Right lobe of liver (tissue), 4 donors: ENCODE data around the gene CDH23.

Experiments
- POLR2A ChIP-seq: fragments of 450-650 bp; IDR thresholded peaks from one replicate; pipeline ENCODE4 v1.6.1; 2017; ENCODE audit warnings: antibody characterized with exemption, mild to moderate bottlenecking
- TF ChIP-seq, protein P1 (sequence below), 4 donors: fragments of 200-600 bp in 3 of 4; fragments of 450-650 bp in 1 of 4; IDR thresholded peaks; one replicate each; pipeline versions ENCODE4 v1.5.1 to v1.8.0; 2016 to 2022; ENCODE audit warnings: antibody characterized with exemption in 4 of 4, mild to moderate bottlenecking in 2 of 4
- donor health status: DM: no; HTN: no; CAD: no.
- donor health status: DM: no; HTN: no; CAD: no.
- donor health status: DM: no; HTN: yes; CAD: no.

DNA sequence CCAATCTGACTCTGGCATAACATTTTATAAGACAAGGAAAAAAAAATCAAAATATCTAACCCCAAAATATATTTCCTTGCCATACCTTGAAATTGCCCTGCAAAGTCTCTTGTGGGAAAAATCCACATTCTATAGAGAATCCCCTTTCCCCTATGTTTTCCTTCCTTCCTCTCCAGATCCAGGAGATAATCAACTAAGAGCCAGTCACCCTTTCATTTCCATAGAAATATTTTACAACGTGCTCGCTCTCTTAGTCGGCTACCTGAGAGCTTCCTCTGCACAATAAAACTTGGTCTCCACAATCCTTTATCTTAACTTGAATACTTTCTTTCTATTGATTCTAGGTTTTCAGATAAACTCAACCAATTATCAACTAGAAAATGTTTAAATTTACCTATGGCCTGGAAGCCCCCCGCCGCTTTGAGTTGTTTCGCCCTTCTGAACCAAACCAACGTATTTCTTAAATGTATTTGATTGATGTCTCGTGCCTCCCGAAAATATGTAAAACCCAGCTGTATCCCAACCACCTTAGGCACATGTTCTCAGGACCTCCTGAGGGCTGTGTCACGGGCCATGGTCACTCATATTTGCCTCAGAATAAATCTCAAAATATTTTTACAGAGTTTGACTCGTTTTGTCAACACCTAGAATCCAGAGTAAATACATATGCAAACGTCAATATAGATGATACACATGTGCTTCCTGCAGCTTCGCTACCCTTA lies 453.5 kb downstream of the CDH23 start:
- TF ChIP-seq, protein P1, sequence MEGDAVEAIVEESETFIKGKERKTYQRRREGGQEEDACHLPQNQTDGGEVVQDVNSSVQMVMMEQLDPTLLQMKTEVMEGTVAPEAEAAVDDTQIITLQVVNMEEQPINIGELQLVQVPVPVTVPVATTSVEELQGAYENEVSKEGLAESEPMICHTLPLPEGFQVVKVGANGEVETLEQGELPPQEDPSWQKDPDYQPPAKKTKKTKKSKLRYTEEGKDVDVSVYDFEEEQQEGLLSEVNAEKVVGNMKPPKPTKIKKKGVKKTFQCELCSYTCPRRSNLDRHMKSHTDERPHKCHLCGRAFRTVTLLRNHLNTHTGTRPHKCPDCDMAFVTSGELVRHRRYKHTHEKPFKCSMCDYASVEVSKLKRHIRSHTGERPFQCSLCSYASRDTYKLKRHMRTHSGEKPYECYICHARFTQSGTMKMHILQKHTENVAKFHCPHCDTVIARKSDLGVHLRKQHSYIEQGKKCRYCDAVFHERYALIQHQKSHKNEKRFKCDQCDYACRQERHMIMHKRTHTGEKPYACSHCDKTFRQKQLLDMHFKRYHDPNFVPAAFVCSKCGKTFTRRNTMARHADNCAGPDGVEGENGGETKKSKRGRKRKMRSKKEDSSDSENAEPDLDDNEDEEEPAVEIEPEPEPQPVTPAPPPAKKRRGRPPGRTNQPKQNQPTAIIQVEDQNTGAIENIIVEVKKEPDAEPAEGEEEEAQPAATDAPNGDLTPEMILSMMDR (IDR thresholded peaks at IDR 0.05): no peak
- no peak for TF ChIP-seq POLR2A
